Liver (tissue), 9 donors: ENCODE measurements around the gene NRM. TPM values are rescaled to one million over a fixed set of nuclear protein-coding genes. Genes with fewer than 3 reads are reported as not detected.
A peak's percentile ranks its signal among the peaks of the same experiment; 100 is the strongest.
"Not testable (repeated sequence)": the region's sequence is repeated elsewhere in the genome, so short reads cannot be mapped to it uniquely, and the experiment has no call there.

Experiments
- DNase-seq: peaks from one replicate; pipeline ENCODE4 v3.0.0-alpha.2; 2017; ENCODE audit warnings: low spot score
- H3K27ac ChIP-seq, 2 donors: one replicate each; pipeline ENCODE4 v1.7.0; 2013; ENCODE audit warnings: inconsistent platforms in 2 of 2, low read length in 2 of 2, control low read depth in 1 of 2, low read depth in 1 of 2, mild to moderate bottlenecking in 1 of 2
- H3K27me3 ChIP-seq, 4 donors: one replicate each; pipeline versions ENCODE4 v1.6.1 to v1.7.0; 2013; ENCODE audit warnings: low read length in 3 of 4, inconsistent platforms in 1 of 4, mild to moderate bottlenecking in 1 of 4, moderate library complexity in 1 of 4; ENCODE audit not compliant: control insufficient read depth in 4 of 4, insufficient read depth in 4 of 4
- H3K36me3 ChIP-seq, 4 donors: one replicate each; pipeline versions ENCODE4 v1.6.1 to v1.7.0; 2013; ENCODE audit warnings: low read length in 3 of 4, mild to moderate bottlenecking in 3 of 4, low read depth in 1 of 4, moderate library complexity in 1 of 4; ENCODE audit not compliant: control insufficient read depth in 4 of 4, insufficient read depth in 3 of 4
- H3K4me1 ChIP-seq, 4 donors: one replicate each; pipeline versions ENCODE4 v1.6.1 to v1.7.0; 2013; ENCODE audit warnings: low read length in 3 of 4, mild to moderate bottlenecking in 3 of 4, moderate library complexity in 1 of 4; ENCODE audit not compliant: control insufficient read depth in 4 of 4, insufficient read depth in 4 of 4
- H3K4me3 ChIP-seq, 3 donors: one replicate each; pipeline versions ENCODE4 v1.6.1 to v1.7.0; 2013; ENCODE audit warnings: low read length in 3 of 3, control low read depth in 1 of 3, low read depth in 1 of 3, mild to moderate bottlenecking in 1 of 3
- H3K9ac ChIP-seq, 2 donors: one replicate each; pipeline ENCODE4 v1.7.0; 2013; ENCODE audit warnings: low read length in 2 of 2, mild to moderate bottlenecking in 2 of 2, moderate library complexity in 2 of 2, control low read depth in 1 of 2, low read depth in 1 of 2
- H3K9me3 ChIP-seq, 4 donors: one replicate each; pipeline versions ENCODE4 v1.6.1 to v1.7.0; 2013; ENCODE audit warnings: low read length in 3 of 4; ENCODE audit not compliant: control insufficient read depth in 4 of 4
- ATF3 ChIP-seq: IDR thresholded peaks from 2 replicates; pipeline ENCODE4 v1.6.1; 2016; ENCODE audit warnings: antibody characterized with exemption
- FOXA1 ChIP-seq: IDR thresholded peaks from 2 replicates; pipeline ENCODE4 v1.6.1; 2016; ENCODE audit warnings: antibody characterized with exemption
- HNF4A ChIP-seq, 2 donors: conservative IDR thresholded peaks; 2 replicates each; pipeline ENCODE4 v1.6.1; 2016; ENCODE audit warnings: antibody characterized with exemption in 2 of 2, mild to moderate bottlenecking in 2 of 2
- JUND ChIP-seq, 2 donors: IDR thresholded peaks; 2 replicates each; pipeline ENCODE4 v1.6.1; 2016; ENCODE audit warnings: antibody characterized with exemption in 2 of 2
- NR2F2 ChIP-seq: IDR thresholded peaks from 2 replicates; pipeline ENCODE4 v1.6.1; 2016; ENCODE audit warnings: antibody characterized with exemption
- SP1 ChIP-seq: IDR thresholded peaks from 2 replicates; pipeline ENCODE4 v1.6.1; 2018; ENCODE audit warnings: antibody characterized with exemption, mild to moderate bottlenecking
- TAF1 ChIP-seq: conservative IDR thresholded peaks from 2 replicates; pipeline ENCODE4 v1.6.1; 2016; ENCODE audit warnings: antibody characterized with exemption, mild to moderate bottlenecking
- YY1 ChIP-seq: IDR thresholded peaks from 2 replicates; pipeline ENCODE4 v1.6.1; 2016; ENCODE audit warnings: antibody characterized with exemption, mild to moderate bottlenecking
- WGBS: extraction: QIAGEN DNeasy Blood & Tissue Kit; methylation state at CpG from one replicate; pipeline ENCODE4 v1.1.7; 2013; 5-methylcytosine and 5-hydroxymethylcytosine counted together
- polyA plus RNA-seq, 2 donors: library from polyadenylated mRNA; stranded (reverse) in 1 of 2; unstranded in 1 of 2; fragments of 200-250 nt in 1 of 2; fragments of >200 nt in 1 of 2; fragmentation: Nextera tagmentation in 1 of 2; extraction: Ambion mirVana in 1 of 2; gene quantifications; one replicate each; pipeline versions ENCODE4 v1.2.1 to v1.2.3, GENCODE V29; 2013 to 2015
- total RNA-seq, 2 donors: library from RNA; depleted of rRNA; stranded (reverse); fragments of >200 nt; gene quantifications; one replicate each; pipeline ENCODE4 v1.2.3, GENCODE V29; 2014
- TF ChIP-seq, protein P1 (sequence below): IDR thresholded peaks from 2 replicates; pipeline ENCODE4 v1.6.1; 2016; ENCODE audit warnings: antibody characterized with exemption
- TF ChIP-seq, protein P2 (sequence below): fragments of 150-350 bp; IDR thresholded peaks from 2 replicates; pipeline ENCODE4 v1.5.1; 2017; ENCODE audit warnings: improper control_type of control experiment, low read depth, low read length; ENCODE audit not compliant: missing input control
- donor health status: healthy.
- donor health status: healthy.
- donor health status: healthy.
- donor health status: healthy.
- donor health status: healthy.

Gene NRM
- total and polyA plus RNA-seq, 4 donors = 0.59 to 3.3 (median 2.4) TPM

- TF ChIP-seq ATF3 (no peak), JUND (IDR thresholded peaks at IDR 0.05) (no peak), HNF4A (conservative IDR thresholded peaks at IDR 0.05) (peak in 1 of 2 donors; percentile 10), YY1 (peak; percentile 96), NR2F2 (peak; percentile 31), TAF1 (peak; percentile 98), SP1 (peak; percentile 68), FOXA1 (no peak)
- TF ChIP-seq, protein P1, sequence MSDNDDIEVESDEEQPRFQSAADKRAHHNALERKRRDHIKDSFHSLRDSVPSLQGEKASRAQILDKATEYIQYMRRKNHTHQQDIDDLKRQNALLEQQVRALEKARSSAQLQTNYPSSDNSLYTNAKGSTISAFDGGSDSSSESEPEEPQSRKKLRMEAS = peak; percentile 48
- TF ChIP-seq, protein P2, sequence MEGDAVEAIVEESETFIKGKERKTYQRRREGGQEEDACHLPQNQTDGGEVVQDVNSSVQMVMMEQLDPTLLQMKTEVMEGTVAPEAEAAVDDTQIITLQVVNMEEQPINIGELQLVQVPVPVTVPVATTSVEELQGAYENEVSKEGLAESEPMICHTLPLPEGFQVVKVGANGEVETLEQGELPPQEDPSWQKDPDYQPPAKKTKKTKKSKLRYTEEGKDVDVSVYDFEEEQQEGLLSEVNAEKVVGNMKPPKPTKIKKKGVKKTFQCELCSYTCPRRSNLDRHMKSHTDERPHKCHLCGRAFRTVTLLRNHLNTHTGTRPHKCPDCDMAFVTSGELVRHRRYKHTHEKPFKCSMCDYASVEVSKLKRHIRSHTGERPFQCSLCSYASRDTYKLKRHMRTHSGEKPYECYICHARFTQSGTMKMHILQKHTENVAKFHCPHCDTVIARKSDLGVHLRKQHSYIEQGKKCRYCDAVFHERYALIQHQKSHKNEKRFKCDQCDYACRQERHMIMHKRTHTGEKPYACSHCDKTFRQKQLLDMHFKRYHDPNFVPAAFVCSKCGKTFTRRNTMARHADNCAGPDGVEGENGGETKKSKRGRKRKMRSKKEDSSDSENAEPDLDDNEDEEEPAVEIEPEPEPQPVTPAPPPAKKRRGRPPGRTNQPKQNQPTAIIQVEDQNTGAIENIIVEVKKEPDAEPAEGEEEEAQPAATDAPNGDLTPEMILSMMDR = peak; percentile 14
Measured at GRCh38 chr6:30719791-30720737, 29.3 kb upstream of the NRM start, which contains the start of gene TUBB (continued).

DNA sequence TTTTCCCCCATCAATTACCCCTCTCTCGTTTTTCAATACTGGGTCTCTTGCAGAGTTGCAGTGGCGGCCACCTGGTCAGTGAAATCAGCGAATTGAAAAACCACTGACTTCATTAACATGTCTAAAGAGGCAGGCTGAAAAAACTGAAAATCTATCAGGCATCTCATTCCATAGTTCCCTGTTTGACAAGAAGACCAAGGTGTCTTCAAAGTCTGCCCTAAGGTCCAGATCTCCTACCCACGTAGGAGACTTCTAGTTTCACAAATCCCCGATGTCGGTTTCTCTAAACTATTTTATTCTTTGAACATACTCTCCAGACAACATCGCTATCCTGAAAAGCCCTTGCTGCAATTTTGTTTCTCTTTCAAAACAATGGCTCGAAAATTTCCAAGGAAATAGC is 28.6 kb upstream of the NRM start:
- Histone ChIP-seq H3K36me3 (peaks cover 6 to 17% (median 13%) of the 10 kb centered on the region in 4 donors), H3K27ac (peak overlapping the region; percentile 90 to 96), H3K9me3 (no peaks in the 10 kb centered on the region), H3K9ac (peak overlapping the region in 1 of 2 donors; percentile 41), H3K27me3 (no peaks in the 10 kb centered on the region), H3K4me3 (peak overlapping the region in 2 of 3 donors; percentile 51 to 94), H3K4me1 (peaks cover 4 to 38% (median 31%) of the 10 kb centered on the region in 4 donors)
- TF ChIP-seq YY1 = no peak
- 40% methylated on average over 8 of the region's 8 CpGs for WGBS
- DNase-seq = no peak

GRCh38 chr6:30717845-30718720 is 27.3 kb upstream of the NRM start:
- not testable (repeated sequence) for H3K27me3 ChIP-seq

More at GRCh38 chr6:30717845-30718720, 27.3 kb upstream of the NRM start:
- TF ChIP-seq JUND (IDR thresholded peaks at IDR 0.05) = peak in 1 of 2 donors; percentile 11
- peak; percentile 71 for TF ChIP-seq YY1
- TF ChIP-seq TAF1 = peak; percentile 70
- H3K9me3 ChIP-seq, DNase-seq: not testable (repeated sequence)
- H3K4me3 ChIP-seq = peak overlapping the region; percentile 19 to 46 (median 42)
- WGBS = 81% methylated on average over 37 of the region's 37 CpGs
- peaks cover 0 to 17% (median 15%) of the 10 kb centered on the region in 4 donors for H3K36me3 ChIP-seq
- H3K27ac ChIP-seq = peak overlapping the region; percentile 58 to 87
- peak overlapping the region in 1 of 2 donors; percentile 62 for H3K9ac ChIP-seq
- peaks cover 4 to 30% (median 26%) of the 10 kb centered on the region in 4 donors for H3K4me1 ChIP-seq
